Parathyroid adenoma (tissue), 2 donors: Measurements from ENCODE around the gene ALPL.

Source experiments
- H2AFZ ChIP-seq: fragments of 300-600 bp; sonication (generic); one replicate; pipeline ENCODE4 v1.7.0; 2017; ENCODE audit warnings: antibody characterized with exemption, mild to moderate bottlenecking
- H3K27ac ChIP-seq: fragments of 300-600 bp; sonication (generic); one replicate; pipeline ENCODE4 v1.7.0; 2017
- H3K27me3 ChIP-seq: fragments of 300-600 bp; sonication (generic); one replicate; pipeline ENCODE4 v1.7.0; 2017; ENCODE audit warnings: low read length; ENCODE audit not compliant: control insufficient read depth, insufficient read depth
- H3K36me3 ChIP-seq: fragments of 300-600 bp; sonication (generic); one replicate; pipeline ENCODE4 v1.7.0; 2017; ENCODE audit warnings: low read length; ENCODE audit not compliant: control insufficient read depth, insufficient read depth
- H3K4me1 ChIP-seq: fragments of 300-600 bp; sonication (generic); one replicate; pipeline ENCODE4 v1.7.0; 2017; ENCODE audit warnings: control low read depth
- H3K4me2 ChIP-seq: fragments of 300-600 bp; sonication (generic); one replicate; pipeline ENCODE4 v1.7.0; 2017; ENCODE audit warnings: low read length
- H3K4me3 ChIP-seq: fragments of 300-600 bp; sonication (generic); one replicate; pipeline ENCODE4 v1.7.0; 2017; ENCODE audit warnings: low read depth, low read length
- H3K79me2 ChIP-seq: fragments of 300-600 bp; sonication (generic); one replicate; pipeline ENCODE4 v1.7.0; 2017; ENCODE audit warnings: control low read depth
- H3K9ac ChIP-seq: fragments of 300-600 bp; sonication (generic); one replicate; pipeline ENCODE4 v1.7.0; 2017; ENCODE audit warnings: mild to moderate bottlenecking
- H3K9me3 ChIP-seq: fragments of 300-600 bp; sonication (generic); one replicate; pipeline ENCODE4 v1.7.0; 2017; ENCODE audit warnings: low read length; ENCODE audit not compliant: control insufficient read depth
- TF ChIP-seq, protein P1 (sequence below): fragments of 300-600 bp; sonication (generic); IDR thresholded peaks from one replicate; pipeline ENCODE4 v1.7.0; 2017; ENCODE audit warnings: antibody characterized with exemption, mild to moderate bottlenecking
- donor health status: primary hyperparathyroidism.

The ALPL gene

DNA sequence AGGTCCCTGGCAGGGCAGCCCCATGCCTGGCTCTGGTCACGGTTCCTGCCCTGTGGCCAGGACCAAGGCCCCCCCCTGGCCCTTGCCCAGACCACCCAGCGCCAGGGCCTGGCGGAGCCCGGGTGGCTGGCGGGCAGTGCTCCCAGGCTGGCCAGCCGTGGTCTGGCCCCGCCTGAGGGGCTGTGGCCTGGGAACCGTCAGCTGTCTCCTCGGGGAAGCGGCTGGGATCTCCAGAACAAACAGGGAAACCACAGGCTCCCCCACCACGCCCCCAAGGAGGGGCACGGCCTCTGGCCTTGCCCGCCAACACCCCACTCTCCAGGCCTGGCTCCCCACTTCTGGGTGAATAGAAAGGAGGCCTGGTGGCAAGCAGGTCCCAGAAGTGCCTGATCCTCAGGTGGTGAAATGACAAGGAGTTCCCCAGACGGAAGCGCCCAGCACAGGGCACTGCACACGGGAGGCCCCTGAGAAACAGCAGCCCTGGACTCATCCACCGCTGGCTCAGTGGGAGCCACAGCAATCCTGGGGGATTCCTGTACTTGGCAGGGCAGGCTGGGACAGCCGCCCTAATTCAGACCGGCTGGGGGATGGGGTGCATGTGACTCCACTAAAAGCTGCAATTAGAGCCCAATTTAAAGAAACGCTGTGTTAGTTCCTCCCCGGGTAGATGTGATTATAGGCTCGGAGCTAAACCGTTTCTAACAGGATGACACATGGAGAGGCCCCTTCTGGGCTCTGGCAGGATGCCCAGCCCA, 81.1 kb downstream of the ALPL start:
- H3K79me2 ChIP-seq, result no peaks in the 10 kb centered on the region
- H3K36me3 ChIP-seq, result no peaks in the 10 kb centered on the region
- H3K4me3 ChIP-seq, result no peak overlapping the region
- H3K27ac ChIP-seq, result no peak overlapping the region
- TF ChIP-seq, protein P1, sequence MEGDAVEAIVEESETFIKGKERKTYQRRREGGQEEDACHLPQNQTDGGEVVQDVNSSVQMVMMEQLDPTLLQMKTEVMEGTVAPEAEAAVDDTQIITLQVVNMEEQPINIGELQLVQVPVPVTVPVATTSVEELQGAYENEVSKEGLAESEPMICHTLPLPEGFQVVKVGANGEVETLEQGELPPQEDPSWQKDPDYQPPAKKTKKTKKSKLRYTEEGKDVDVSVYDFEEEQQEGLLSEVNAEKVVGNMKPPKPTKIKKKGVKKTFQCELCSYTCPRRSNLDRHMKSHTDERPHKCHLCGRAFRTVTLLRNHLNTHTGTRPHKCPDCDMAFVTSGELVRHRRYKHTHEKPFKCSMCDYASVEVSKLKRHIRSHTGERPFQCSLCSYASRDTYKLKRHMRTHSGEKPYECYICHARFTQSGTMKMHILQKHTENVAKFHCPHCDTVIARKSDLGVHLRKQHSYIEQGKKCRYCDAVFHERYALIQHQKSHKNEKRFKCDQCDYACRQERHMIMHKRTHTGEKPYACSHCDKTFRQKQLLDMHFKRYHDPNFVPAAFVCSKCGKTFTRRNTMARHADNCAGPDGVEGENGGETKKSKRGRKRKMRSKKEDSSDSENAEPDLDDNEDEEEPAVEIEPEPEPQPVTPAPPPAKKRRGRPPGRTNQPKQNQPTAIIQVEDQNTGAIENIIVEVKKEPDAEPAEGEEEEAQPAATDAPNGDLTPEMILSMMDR, result no peak
- no peak overlapping the region for H3K4me2 ChIP-seq
- H3K9ac ChIP-seq, result no peak overlapping the region
- no peaks in the 10 kb centered on the region for H3K9me3 ChIP-seq
- H2AFZ ChIP-seq, result no peak overlapping the region
- H3K27me3 ChIP-seq, result no peaks in the 10 kb centered on the region
- H3K4me1 ChIP-seq, result peaks cover 5% of the 10 kb centered on the region

DNA sequence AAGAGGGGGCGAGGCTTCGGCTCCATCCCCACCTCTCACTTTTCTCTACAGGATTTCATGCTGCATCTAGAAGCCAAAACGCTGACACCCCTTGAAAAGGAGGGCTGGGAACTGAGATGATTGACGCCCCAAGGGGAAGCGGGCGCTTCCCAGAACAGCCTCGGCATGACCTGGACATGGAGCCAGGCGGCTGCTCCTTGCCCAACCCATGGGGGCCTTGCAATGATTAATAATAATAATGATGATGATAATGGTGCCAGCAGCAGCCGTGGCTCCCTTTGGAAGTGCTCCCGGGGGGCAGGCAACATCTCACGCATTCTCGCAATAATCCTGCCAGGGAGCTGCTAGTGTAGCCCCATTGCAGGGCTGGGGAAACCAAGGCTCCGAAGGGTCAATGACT, 81.7 kb downstream of the ALPL start:
- Histone ChIP-seq H3K9ac (no peak overlapping the region), H3K27me3 (no peaks in the 10 kb centered on the region), H3K79me2 (no peaks in the 10 kb centered on the region), H3K4me1 (peaks cover 5% of the 10 kb centered on the region), H3K4me2 (no peak overlapping the region), H3K9me3 (no peaks in the 10 kb centered on the region), H2AFZ (no peak overlapping the region), H3K4me3 (no peak overlapping the region), H3K27ac (no peak overlapping the region), H3K36me3 (no peaks in the 10 kb centered on the region)
- TF ChIP-seq, protein P1, result no peak

DNA sequence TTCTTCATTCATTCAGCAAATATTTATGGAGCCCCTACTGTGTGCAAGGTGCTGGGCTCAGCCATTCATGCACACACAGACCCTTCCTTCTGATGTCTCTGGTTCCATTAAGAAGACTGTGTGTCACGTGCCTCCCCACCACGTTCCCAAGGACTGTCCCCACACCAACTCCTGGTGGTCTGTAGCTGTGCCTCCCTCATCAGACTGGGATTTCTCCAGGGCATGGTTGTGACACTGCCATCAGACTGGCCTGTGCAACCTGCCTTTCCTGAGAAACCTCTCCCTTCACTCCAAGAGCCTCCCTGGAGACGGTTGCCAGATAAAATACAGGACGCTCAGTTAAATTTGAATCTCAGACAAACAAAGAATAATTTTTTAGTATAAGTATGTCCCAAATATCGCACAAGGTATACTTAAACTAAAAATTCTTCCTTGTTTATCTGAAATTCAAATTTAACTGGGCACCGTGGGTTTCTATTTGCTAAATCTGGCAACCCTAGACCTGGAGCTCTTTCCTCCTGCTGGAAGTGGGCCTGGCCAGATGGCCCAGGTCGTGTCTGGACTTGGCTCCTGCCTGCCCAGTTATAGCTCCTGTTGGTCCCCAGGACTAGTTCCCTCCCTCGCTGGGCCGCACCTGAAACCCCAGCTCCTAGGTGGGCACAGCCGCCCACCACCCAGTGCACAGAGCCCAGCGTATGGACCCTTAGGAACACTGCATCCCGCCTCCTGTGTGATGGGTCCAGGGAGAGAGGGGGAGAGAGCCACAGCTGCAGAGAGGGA, 83.1 kb downstream of the ALPL start:
- Histone ChIP-seq H3K27me3 (no peaks in the 10 kb centered on the region), H3K4me1 (no peaks in the 10 kb centered on the region), H3K9me3 (no peaks in the 10 kb centered on the region), H3K9ac (no peak overlapping the region), H3K4me3 (no peak overlapping the region), H3K36me3 (no peaks in the 10 kb centered on the region), H3K4me2 (no peak overlapping the region), H3K79me2 (no peaks in the 10 kb centered on the region), H3K27ac (no peak overlapping the region), H2AFZ (no peak overlapping the region)
- TF ChIP-seq, protein P1, result no peak

DNA sequence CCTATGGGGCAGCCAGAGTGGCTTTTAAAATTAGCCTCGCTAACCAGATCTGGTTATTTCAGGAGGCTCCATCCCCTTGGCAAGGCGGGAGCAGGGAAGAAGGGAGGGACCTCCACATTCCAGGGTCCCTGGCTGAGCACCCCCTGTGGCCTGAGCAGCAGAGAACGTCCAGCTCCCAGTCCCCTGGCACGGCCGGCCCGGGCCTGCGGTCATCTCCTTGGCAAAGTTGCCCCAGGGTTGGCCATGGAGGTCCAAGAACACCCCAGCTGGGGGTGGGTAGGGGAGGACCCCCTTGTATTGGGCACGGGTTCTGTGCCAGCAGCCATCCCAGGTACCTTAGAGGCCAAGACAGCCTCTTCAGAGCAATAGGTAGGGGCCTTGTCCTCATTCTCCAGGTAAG, 84.0 kb downstream of the ALPL start:
- Histone ChIP-seq H3K4me1 (no peaks in the 10 kb centered on the region), H3K27me3 (no peaks in the 10 kb centered on the region)

More for the DNA sequence above, 84.0 kb downstream of the ALPL start:
- H3K79me2 ChIP-seq, result no peaks in the 10 kb centered on the region
- no peak overlapping the region for H2AFZ ChIP-seq
- no peaks in the 10 kb centered on the region for H3K9me3 ChIP-seq
- no peak overlapping the region for H3K4me2 ChIP-seq
- TF ChIP-seq, protein P1, result no peak
- no peak overlapping the region for H3K4me3 ChIP-seq
- no peak overlapping the region for H3K27ac ChIP-seq
- H3K36me3 ChIP-seq, result no peaks in the 10 kb centered on the region
- no peak overlapping the region for H3K9ac ChIP-seq
